ENCODE measurements around the gene PPP4R3C.
"Not testable (repeated sequence)": the region's sequence is repeated elsewhere in the genome, so short reads cannot be mapped to it uniquely, and the experiment has no call there.

The PPP4R3C gene

GRCh38 chrX:27463187-27463586 is at the start of gene PPP4R3C:
Gene PPP4R3C (minus strand): TSS chrX:27463341. CDS start chrX:27463296, 45 bp downstream.
- Mint-ChIP-seq H3K27ac (no peak within 1 kb of the TSS), H3K4me3 (no peak within 1 kb of the TSS), H3K4me1 (no peaks in the 10 kb centered on the region), H3K9me3 (peaks cover 5% of the 10 kb centered on the region), H3K36me3 (no peaks in the 10 kb centered on the region)
- DNase-seq (ENCODE audit: low spot score in 2 of 2), result no peak
- ATAC-seq, result no peak

GRCh38 chrX:27491397-27491796 is 28.3 kb upstream of the PPP4R3C start:
- no peaks in the 10 kb centered on the region for H3K9me3 Mint-ChIP-seq
- H3K4me3 Mint-ChIP-seq, result no peak overlapping the region
- H3K27ac Mint-ChIP-seq, result no peak overlapping the region
- no peaks in the 10 kb centered on the region for H3K4me1 Mint-ChIP-seq
- no peaks in the 10 kb centered on the region for H3K36me3 Mint-ChIP-seq
- ATAC-seq, result no peak
- DNase-seq (ENCODE audit: low spot score in 2 of 2), result no peak

GRCh38 chrX:27466051-27466450 is 2.9 kb upstream of the PPP4R3C start:
- ATAC-seq (no peak), DNase-seq (ENCODE audit: low spot score in 2 of 2) (no peak)
- Mint-ChIP-seq H3K27ac (no peak overlapping the region), H3K9me3 (peaks cover under 1% of the 10 kb centered on the region), H3K36me3 (no peaks in the 10 kb centered on the region), H3K4me1 (no peaks in the 10 kb centered on the region), H3K4me3 (no peak overlapping the region)

GRCh38 chrX:27465036-27465435 is 1.9 kb upstream of the PPP4R3C start:
- Mint-ChIP-seq H3K9me3 (peaks cover 5% of the 10 kb centered on the region), H3K4me1 (no peaks in the 10 kb centered on the region), H3K36me3 (no peaks in the 10 kb centered on the region), H3K27ac (no peak overlapping the region), H3K4me3 (no peak overlapping the region)
- DNase-seq (ENCODE audit: low spot score in 2 of 2), result no peak
- no peak for ATAC-seq

- ATAC-seq, result not testable (repeated sequence)
These were observed 4.0 kb downstream of the PPP4R3C start for GRCh38 chrX:27459129-27459528.

GRCh38 chrX:27458544-27458943 is 4.6 kb downstream of the PPP4R3C start:
- not testable (repeated sequence) for ATAC-seq; H3K36me3 Mint-ChIP-seq; H3K9me3 Mint-ChIP-seq; DNase-seq (ENCODE audit: low spot score in 2 of 2); H3K4me1 Mint-ChIP-seq; H3K4me3 Mint-ChIP-seq; H3K27ac Mint-ChIP-seq

More at GRCh38 chrX:27459129-27459528, 4.0 kb downstream of the PPP4R3C start:
- DNase-seq (ENCODE audit: low spot score in 2 of 2); H3K4me3 Mint-ChIP-seq; H3K4me1 Mint-ChIP-seq; H3K27ac Mint-ChIP-seq; H3K36me3 Mint-ChIP-seq; H3K9me3 Mint-ChIP-seq: not testable (repeated sequence)

GRCh38 chrX:27451324-27451723 is 11.8 kb downstream of the PPP4R3C start:
- H3K9me3 Mint-ChIP-seq, result peaks cover 3% of the 10 kb centered on the region
- H3K27ac Mint-ChIP-seq, result no peak overlapping the region
- no peak for DNase-seq (ENCODE audit: low spot score in 2 of 2)
- ATAC-seq, result no peak
- H3K4me3 Mint-ChIP-seq, result no peak overlapping the region
- no peaks in the 10 kb centered on the region for H3K4me1 Mint-ChIP-seq
- no peaks in the 10 kb centered on the region for H3K36me3 Mint-ChIP-seq

- no peak overlapping the region for H3K27ac Mint-ChIP-seq
- DNase-seq (ENCODE audit: low spot score in 2 of 2), result no peak
- no peaks in the 10 kb centered on the region for H3K9me3 Mint-ChIP-seq
- no peak overlapping the region for H3K4me3 Mint-ChIP-seq
- no peaks in the 10 kb centered on the region for H3K36me3 Mint-ChIP-seq
- H3K4me1 Mint-ChIP-seq, result no peaks in the 10 kb centered on the region
- no peak for ATAC-seq
These were observed 16.7 kb downstream of the PPP4R3C start for GRCh38 chrX:27446423-27446822.

- H3K9me3 Mint-ChIP-seq, result no peaks in the 10 kb centered on the region
- DNase-seq (ENCODE audit: low spot score in 2 of 2) (no peak), ATAC-seq (no peak)
- H3K4me3 Mint-ChIP-seq, result no peak overlapping the region
- no peak overlapping the region for H3K27ac Mint-ChIP-seq
- no peaks in the 10 kb centered on the region for H3K4me1 Mint-ChIP-seq
- no peaks in the 10 kb centered on the region for H3K36me3 Mint-ChIP-seq
These were observed 17.7 kb downstream of the PPP4R3C start for GRCh38 chrX:27445438-27445837.

- no peaks in the 10 kb centered on the region for H3K9me3 Mint-ChIP-seq
- no peak overlapping the region for H3K27ac Mint-ChIP-seq
- H3K4me3 Mint-ChIP-seq, result no peak overlapping the region
- no peaks in the 10 kb centered on the region for H3K36me3 Mint-ChIP-seq
- H3K4me1 Mint-ChIP-seq, result no peaks in the 10 kb centered on the region
- ATAC-seq (no peak), DNase-seq (ENCODE audit: low spot score in 2 of 2) (no peak)
These were observed 18.8 kb downstream of the PPP4R3C start for GRCh38 chrX:27444093-27444908.

GRCh38 chrX:27442392-27442791 is 20.7 kb downstream of the PPP4R3C start:
- ATAC-seq; H3K4me3 Mint-ChIP-seq; H3K27ac Mint-ChIP-seq; H3K9me3 Mint-ChIP-seq; H3K36me3 Mint-ChIP-seq; H3K4me1 Mint-ChIP-seq; DNase-seq (ENCODE audit: low spot score in 2 of 2): not testable (repeated sequence)

GRCh38 chrX:27439771-27440170 is 23.4 kb downstream of the PPP4R3C start:
- DNase-seq (ENCODE audit: low spot score in 2 of 2), result no peak
- no peak overlapping the region for H3K4me3 Mint-ChIP-seq
- ATAC-seq, result no peak
- H3K4me1 Mint-ChIP-seq, result no peaks in the 10 kb centered on the region
- H3K27ac Mint-ChIP-seq, result no peak overlapping the region
- H3K9me3 Mint-ChIP-seq, result no peaks in the 10 kb centered on the region
- no peaks in the 10 kb centered on the region for H3K36me3 Mint-ChIP-seq

- DNase-seq (ENCODE audit: low spot score in 2 of 2), result no peak
- Mint-ChIP-seq H3K27ac (no peak overlapping the region), H3K9me3 (peaks cover under 1% of the 10 kb centered on the region), H3K36me3 (no peaks in the 10 kb centered on the region), H3K4me3 (no peak overlapping the region), H3K4me1 (no peaks in the 10 kb centered on the region)
- ATAC-seq, result no peak
These were observed 24.2 kb downstream of the PPP4R3C start for GRCh38 chrX:27438937-27439336.

- Mint-ChIP-seq H3K36me3 (no peaks in the 10 kb centered on the region), H3K4me1 (no peaks in the 10 kb centered on the region), H3K27ac (no peak overlapping the region), H3K9me3 (peaks cover 4% of the 10 kb centered on the region), H3K4me3 (no peak overlapping the region)
- DNase-seq (ENCODE audit: low spot score in 2 of 2) (no peak), ATAC-seq (no peak)
These were observed 28.1 kb downstream of the PPP4R3C start for GRCh38 chrX:27435031-27435430.

Measured in stimulated activated effector memory CD8-positive, alpha-beta T cell treated with anti-CD3 and anti-CD28 coated beads, Interleukin-12 subunit alpha, Interleukin-12 subunit beta, amount 100 ng/mL, for 72 hours (primary cell).